Naive B cell (primary cell): Measurements from ENCODE around the gene TMPRSS11F. TPM values are rescaled to one million over a fixed set of nuclear protein-coding genes. Genes with fewer than 3 reads are reported as not detected.

Experiments
- ATAC-seq, 2 donors: fragments of 150-1000 bp; cut with Tn5 transposase; 2 replicates each; pipeline ENCODE4 v1.10.0; 2021; ENCODE audit warnings: low read depth in 2 of 2, mild to moderate bottlenecking in 2 of 2, moderate library complexity in 2 of 2
- DNase-seq: peaks from one replicate; pipeline ENCODE4 v3.0.0; 2022
- H3K27ac Mint-ChIP-seq, 6 donors: one replicate each; pipeline ENCODE4 v1.8.0; 2020 to 2022; ENCODE audit warnings: mild to moderate bottlenecking in 6 of 6, mixed read lengths in 6 of 6, moderate library complexity in 5 of 6, inconsistent platforms in 2 of 6
- H3K27me3 Mint-ChIP-seq, 3 donors: one replicate each; pipeline ENCODE4 v1.8.0; 2021 to 2022; ENCODE audit warnings: mixed read lengths in 3 of 3, mild to moderate bottlenecking in 1 of 3
- H3K36me3 Mint-ChIP-seq, 2 donors: one replicate each; pipeline ENCODE4 v1.8.0; 2020 to 2022; ENCODE audit warnings: mixed read lengths in 2 of 2, inconsistent platforms in 1 of 2, mild to moderate bottlenecking in 1 of 2
- H3K4me1 Mint-ChIP-seq, 3 donors: one replicate each; pipeline ENCODE4 v1.8.0; 2020 to 2022; ENCODE audit warnings: mixed read lengths in 3 of 3, inconsistent platforms in 1 of 3, mild to moderate bottlenecking in 1 of 3, moderate library complexity in 1 of 3
- H3K4me3 Mint-ChIP-seq, 8 donors: one replicate each; pipeline ENCODE4 v1.8.0; 2020 to 2022; ENCODE audit warnings: mild to moderate bottlenecking in 8 of 8, mixed read lengths in 8 of 8, moderate library complexity in 8 of 8, inconsistent platforms in 2 of 8
- H3K9me3 Mint-ChIP-seq, 7 donors: one replicate each; pipeline ENCODE4 v1.8.0; 2020 to 2022; ENCODE audit warnings: mixed read lengths in 7 of 7, mild to moderate bottlenecking in 5 of 7, inconsistent platforms in 2 of 7, moderate library complexity in 1 of 7
- polyA plus RNA-seq, 6 donors: library from polyadenylated mRNA; unstranded; fragments of 300-500 nt; fragmentation: Illumina TruSeq; gene quantifications; one replicate each; pipeline ENCODE4 v1.2.3, GENCODE V29; 2021; ENCODE audit warnings: low read depth in 6 of 6

Gene TMPRSS11F
- polyA plus RNA-seq, 6 donors from 2014 or later, result not detected

DNA sequence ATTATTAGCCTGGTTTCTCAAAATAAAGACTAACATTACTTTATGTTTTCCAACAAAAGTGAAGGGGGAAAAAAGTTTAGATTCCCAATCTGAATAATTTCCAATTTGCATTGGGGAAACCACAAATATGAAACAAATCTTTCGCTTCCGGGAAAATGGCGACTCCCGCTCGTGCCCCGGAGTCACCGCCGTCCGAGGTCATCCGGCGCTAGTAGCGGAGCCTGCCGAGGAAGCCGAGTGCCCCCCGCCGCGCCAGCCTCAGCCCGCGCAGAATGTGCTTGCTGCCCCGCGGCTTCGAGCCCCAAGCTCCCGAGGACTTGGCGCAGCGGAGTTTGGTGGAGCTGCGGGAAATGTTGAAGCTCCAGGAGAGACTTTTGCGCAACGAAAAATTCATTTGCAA is 91.4 kb downstream of the TMPRSS11F start:
- H3K36me3 Mint-ChIP-seq, result no peaks in the 10 kb centered on the region
- H3K27ac Mint-ChIP-seq, result no peak overlapping the region
- peaks cover 0 to under 1% (median 0%) of the 10 kb centered on the region in 7 donors for H3K9me3 Mint-ChIP-seq
- no peaks in the 10 kb centered on the region for H3K4me1 Mint-ChIP-seq
- no peaks in the 10 kb centered on the region for H3K27me3 Mint-ChIP-seq
- H3K4me3 Mint-ChIP-seq, result no peak overlapping the region
- ATAC-seq (no peak), DNase-seq (no peak)

DNA sequence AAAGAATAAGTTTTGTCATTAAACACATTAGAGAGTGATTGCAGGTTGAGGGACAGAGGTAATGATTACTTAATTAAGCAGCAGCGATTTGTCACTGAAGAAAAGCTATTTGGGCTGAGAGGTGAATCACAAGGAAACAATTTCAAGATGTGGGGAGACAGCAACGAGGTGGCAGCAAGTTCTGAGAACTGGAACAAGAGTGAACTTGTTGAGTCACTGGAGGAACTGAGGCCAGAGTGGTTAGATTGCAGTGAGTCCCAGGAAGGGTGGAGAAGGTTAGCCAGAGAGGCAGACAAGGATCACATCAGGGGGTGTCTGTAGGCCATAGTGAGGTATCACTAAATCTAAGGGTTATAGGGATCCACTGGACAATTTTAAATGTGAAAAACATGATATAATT is 108.5 kb downstream of the TMPRSS11F start:
- ATAC-seq, result no peak
- no peaks in the 10 kb centered on the region for H3K36me3 Mint-ChIP-seq
- peaks cover 0 to 5% (median 0%) of the 10 kb centered on the region in 7 donors for H3K9me3 Mint-ChIP-seq
- DNase-seq, result no peak
- no peaks in the 10 kb centered on the region for H3K4me1 Mint-ChIP-seq
- H3K4me3 Mint-ChIP-seq, result no peak overlapping the region
- H3K27me3 Mint-ChIP-seq, result peaks cover 0 to 15% (median 0%) of the 10 kb centered on the region in 3 donors
- no peak overlapping the region for H3K27ac Mint-ChIP-seq

DNA sequence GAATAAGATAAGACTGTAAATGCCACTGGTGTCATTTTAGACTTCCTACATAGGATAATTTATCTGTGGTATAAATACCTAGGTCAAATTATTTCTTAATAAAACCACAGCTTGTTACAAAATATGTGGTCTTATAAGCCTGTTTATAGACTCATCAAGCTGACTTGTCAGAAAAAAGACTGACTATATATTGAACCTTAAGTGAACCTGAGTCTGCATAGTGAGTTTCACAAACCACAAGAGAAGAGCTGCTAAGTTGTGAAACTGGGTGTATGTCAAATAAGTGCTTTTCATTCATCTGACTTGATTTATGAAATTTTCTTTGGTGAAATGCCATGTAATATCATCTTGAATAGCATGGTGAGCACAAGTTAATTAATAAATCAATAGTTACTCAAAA is 118.0 kb downstream of the TMPRSS11F start:
- Mint-ChIP-seq H3K27me3 (peaks cover 0 to 3% (median 0%) of the 10 kb centered on the region in 3 donors), H3K27ac (no peak overlapping the region), H3K9me3 (peaks cover 0 to 3% (median 0%) of the 10 kb centered on the region in 7 donors), H3K36me3 (no peaks in the 10 kb centered on the region), H3K4me1 (no peaks in the 10 kb centered on the region), H3K4me3 (no peak overlapping the region)
- ATAC-seq, result no peak
- no peak for DNase-seq

Other genes starting within 250 kb of the TMPRSS11F start
- not detected for gene TMPRSS11D, start 245.9 kb downstream of the TMPRSS11F start, polyA plus RNA-seq
- not detected for gene TMPRSS11A, start 166.4 kb downstream of the TMPRSS11F start, polyA plus RNA-seq
- gene TMPRSS11B, start 115.8 kb upstream of the TMPRSS11F start, polyA plus RNA-seq, result not detected
- gene YTHDC1, start 220.2 kb upstream of the TMPRSS11F start, polyA plus RNA-seq, result 10 to 100 TPM; 13.8 to 49.5 (median 35.1) TPM